Left renal pelvis (tissue), 4 donors: ENCODE data around the gene PDE4B. TPM values are rescaled to one million over a fixed set of nuclear protein-coding genes. Genes with fewer than 3 reads are reported as not detected.
A peak's percentile ranks its signal among the peaks of the same experiment; 100 is the strongest.

ENCODE experiments used
- DNase-seq, 4 donors: peaks; one replicate each; pipeline ENCODE4 v3.0.0-alpha.2; 2013; ENCODE audit warnings: low read depth in 4 of 4, low spot score in 3 of 4
- polyA plus RNA-seq, 4 donors: library from polyadenylated mRNA; unstranded; fragments of 120-200 nt; gene quantifications; one replicate each; pipeline ENCODE4 v1.2.1, GENCODE V29; 2013; ENCODE audit not compliant: insufficient read length in 4 of 4

The PDE4B gene
- polyA plus RNA-seq, 4 donors: 6.5 to 11.2 (median 8.3) TPM

GRCh38 chr1:66220477-66220876 lies 427.8 kb downstream of the PDE4B start:
- no peak for DNase-seq

GRCh38 chr1:66223681-66224080 lies 431.0 kb downstream of the PDE4B start:
- no peak for DNase-seq

GRCh38 chr1:66226985-66227384 lies 434.3 kb downstream of the PDE4B start:
- no peak for DNase-seq

- DNase-seq: no peak
Observed at GRCh38 chr1:66227966-66228365, 435.3 kb downstream of the PDE4B start.

- no peak for DNase-seq
Observed at GRCh38 chr1:66231217-66231616, 438.5 kb downstream of the PDE4B start.

- DNase-seq: no peak
Observed at GRCh38 chr1:66231681-66232463, 439.2 kb downstream of the PDE4B start.

- DNase-seq: no peak
Observed at GRCh38 chr1:66237042-66237441, 444.3 kb downstream of the PDE4B start.

GRCh38 chr1:66237722-66238479 lies 445.2 kb downstream of the PDE4B start:
- no peak for DNase-seq

GRCh38 chr1:66239834-66240233 lies 447.1 kb downstream of the PDE4B start:
- no peak for DNase-seq

- DNase-seq: no peak
Observed at GRCh38 chr1:66240491-66241484, 448.1 kb downstream of the PDE4B start.

GRCh38 chr1:66242646-66243547 lies 450.2 kb downstream of the PDE4B start:
- DNase-seq: peak; percentile 64 to 76 (median 74)

- DNase-seq: no peak
Observed at GRCh38 chr1:66243548-66244130, 450.9 kb downstream of the PDE4B start.

GRCh38 chr1:66244429-66244828 lies 451.7 kb downstream of the PDE4B start:
- DNase-seq: no peak

GRCh38 chr1:66245691-66246090 lies 453.0 kb downstream of the PDE4B start:
- DNase-seq: no peak

GRCh38 chr1:66246351-66247269 lies 453.9 kb downstream of the PDE4B start:
- DNase-seq: no peak

GRCh38 chr1:66247415-66248208 lies 454.9 kb downstream of the PDE4B start:
- no peak for DNase-seq

- DNase-seq: no peak
Observed at GRCh38 chr1:66248257-66248656, 455.6 kb downstream of the PDE4B start.

- DNase-seq: no peak
Observed at GRCh38 chr1:66248746-66249145, 456.1 kb downstream of the PDE4B start.
